ENCODE data around the gene UTF1.

DNA sequence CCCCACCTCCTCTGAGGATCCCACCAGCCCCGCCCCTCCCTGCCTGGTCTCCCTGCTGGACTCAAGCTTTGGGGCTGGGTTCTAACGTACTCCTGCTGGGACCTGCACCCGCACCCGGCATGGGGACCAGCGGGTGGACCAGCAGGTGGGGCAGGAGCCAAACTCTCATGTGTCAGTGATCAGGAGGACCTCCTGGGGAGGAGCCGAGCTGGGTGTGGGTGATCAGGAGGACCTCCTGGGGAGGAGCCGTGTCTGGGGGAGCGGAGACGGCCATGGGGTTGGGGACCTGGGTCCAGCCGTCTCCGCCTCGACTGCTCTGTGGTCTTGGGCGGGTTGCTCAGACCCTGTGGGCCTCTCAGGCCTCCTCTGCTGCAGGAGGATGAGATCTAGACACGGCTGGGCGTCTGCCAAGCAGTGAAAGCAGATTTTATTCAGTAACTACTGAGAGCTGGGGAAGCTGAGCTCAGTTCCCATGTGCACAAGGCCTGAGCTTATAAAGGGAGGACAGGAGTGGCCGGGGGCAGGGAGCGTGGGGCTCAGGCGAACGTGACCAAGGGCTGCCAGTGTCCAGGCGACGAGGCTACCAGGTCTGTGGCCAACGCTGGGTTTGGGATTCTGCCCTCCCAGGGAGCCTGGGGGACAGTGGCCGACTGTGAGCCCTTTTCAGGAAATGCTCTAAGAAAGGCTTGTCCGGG lies 33.6 kb upstream of the UTF1 start:
- TF ChIP-seq, protein P1, sequence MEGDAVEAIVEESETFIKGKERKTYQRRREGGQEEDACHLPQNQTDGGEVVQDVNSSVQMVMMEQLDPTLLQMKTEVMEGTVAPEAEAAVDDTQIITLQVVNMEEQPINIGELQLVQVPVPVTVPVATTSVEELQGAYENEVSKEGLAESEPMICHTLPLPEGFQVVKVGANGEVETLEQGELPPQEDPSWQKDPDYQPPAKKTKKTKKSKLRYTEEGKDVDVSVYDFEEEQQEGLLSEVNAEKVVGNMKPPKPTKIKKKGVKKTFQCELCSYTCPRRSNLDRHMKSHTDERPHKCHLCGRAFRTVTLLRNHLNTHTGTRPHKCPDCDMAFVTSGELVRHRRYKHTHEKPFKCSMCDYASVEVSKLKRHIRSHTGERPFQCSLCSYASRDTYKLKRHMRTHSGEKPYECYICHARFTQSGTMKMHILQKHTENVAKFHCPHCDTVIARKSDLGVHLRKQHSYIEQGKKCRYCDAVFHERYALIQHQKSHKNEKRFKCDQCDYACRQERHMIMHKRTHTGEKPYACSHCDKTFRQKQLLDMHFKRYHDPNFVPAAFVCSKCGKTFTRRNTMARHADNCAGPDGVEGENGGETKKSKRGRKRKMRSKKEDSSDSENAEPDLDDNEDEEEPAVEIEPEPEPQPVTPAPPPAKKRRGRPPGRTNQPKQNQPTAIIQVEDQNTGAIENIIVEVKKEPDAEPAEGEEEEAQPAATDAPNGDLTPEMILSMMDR (IDR thresholded peaks at IDR 0.05; ENCODE audit: control extremely low read depth in 1 of 3, insufficient read depth in 1 of 3, low read depth in 1 of 3, low read length in 3 of 3): no peak
- no peak for TF ChIP-seq RAD21 (IDR thresholded peaks at IDR 0.05 in 1 of 2, conservative IDR thresholded peaks at IDR 0.05 in 1 of 2; ENCODE audit: low read depth in 2 of 2, low read length in 2 of 2)
